Stimulated activated CD8-positive, alpha-beta memory T cell treated with anti-CD3 and anti-CD28 coated beads, Interleukin-15, amount 100 ng/mL, for 48 hours (primary cell): ENCODE measurements around the gene DLG2.

Source experiments
- DNase-seq, 2 donors: peaks; one replicate each; pipeline ENCODE4 v3.0.0-alpha.2; 2020; ENCODE audit warnings: low read depth in 2 of 2

Gene DLG2

DNA sequence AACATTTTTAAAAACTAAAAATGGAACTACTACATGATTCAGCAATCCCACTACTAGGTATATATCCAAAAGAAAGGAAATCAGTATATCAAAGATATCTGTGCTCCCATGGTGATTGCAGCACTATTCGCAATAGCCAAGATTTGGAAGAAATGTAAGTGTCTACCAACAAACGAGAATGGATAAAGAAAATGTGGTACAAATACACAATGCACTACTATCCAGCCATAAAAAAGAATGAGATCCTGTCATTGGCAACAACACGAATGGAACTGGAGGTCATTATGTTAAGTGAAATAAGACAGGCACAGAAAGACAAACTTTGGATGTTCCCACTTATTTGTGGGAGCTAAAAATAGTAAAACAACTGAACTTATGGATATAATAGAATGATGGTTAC is 1765.1 kb downstream of the DLG2 start:
- DNase-seq: no peak

GRCh38 chr11:83858694-83859093 is 1768.5 kb downstream of the DLG2 start:
- DNase-seq: no peak

DNA sequence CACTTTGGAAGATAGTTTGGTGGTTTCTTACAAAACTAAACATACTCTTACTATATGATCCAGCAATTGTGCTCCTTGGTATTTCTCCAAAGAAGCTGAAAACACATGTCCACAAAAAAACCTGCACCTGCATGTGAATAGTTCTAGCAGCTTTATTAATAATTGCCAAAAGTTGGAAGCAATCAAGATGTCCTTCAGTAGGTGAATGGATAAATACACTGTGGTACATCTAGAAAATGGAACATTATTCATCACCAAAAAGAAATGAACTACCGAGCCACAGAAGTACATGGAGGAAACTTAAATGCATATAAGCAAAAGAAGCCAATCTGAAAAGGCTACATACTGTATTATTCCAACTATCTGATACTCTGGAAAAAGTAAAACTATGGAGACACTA is 1771.9 kb downstream of the DLG2 start:
- no peak for DNase-seq

GRCh38 chr11:83852775-83853442 is 1774.2 kb downstream of the DLG2 start:
- DNase-seq: no peak

DNA sequence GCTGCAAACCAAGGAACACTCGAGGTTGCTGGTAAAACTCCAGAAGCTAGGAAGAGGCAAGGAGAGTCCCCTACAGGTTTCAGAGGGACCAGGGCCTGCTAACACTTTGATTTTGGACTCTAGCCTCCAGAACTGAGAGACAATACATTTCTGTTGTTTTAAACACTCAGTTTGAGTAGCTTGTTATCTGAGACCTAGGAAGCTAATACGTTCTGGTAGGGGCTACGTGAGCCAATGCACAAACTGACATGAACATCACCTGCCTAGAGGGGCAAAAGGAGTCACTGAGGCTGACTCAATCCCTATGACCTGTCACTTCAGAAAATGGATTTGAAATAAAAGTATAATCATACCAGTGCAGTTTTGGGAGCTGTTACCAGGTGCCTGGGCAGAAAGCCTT is 1775.1 kb downstream of the DLG2 start:
- no peak for DNase-seq

GRCh38 chr11:83847467-83848034 is 1779.6 kb downstream of the DLG2 start:
- no peak for DNase-seq

DNA sequence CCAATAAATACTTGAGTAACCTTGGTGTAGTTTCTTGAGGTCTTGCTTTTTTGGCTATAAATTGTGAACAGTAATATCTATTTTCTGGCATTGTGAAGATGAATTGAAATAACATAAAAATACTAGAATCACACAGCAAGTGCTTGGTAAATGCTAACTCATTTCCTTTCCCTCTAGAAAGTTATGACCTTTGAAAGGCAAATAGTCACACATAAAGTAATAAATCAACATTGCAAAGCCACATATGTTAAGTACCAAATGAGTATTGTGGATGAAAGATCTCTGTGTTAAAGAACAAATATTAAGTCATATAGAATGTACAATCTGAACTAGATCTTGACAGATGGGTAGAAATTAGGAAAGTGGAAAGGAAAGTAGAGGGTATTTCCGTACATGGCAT is 1781.3 kb downstream of the DLG2 start:
- DNase-seq: no peak

DNA sequence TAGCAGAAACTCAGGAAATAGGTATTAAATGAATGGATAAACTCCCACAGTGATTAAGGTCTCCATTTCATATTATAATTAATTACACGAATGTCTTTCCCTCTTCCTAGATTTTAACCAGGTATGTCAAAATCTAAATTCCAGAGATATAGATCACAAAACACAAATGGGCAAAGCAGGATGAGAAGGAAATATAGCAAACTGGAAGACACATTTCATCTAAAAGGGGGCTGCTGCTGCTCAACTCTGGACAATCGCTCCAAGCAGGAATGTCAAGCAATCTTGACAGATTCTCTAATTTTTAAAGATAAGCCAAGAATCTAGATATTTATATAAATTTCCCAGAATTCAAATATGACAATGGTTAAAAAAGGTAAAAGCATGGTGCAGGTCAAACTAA is 1786.8 kb downstream of the DLG2 start:
- DNase-seq: no peak

DNA sequence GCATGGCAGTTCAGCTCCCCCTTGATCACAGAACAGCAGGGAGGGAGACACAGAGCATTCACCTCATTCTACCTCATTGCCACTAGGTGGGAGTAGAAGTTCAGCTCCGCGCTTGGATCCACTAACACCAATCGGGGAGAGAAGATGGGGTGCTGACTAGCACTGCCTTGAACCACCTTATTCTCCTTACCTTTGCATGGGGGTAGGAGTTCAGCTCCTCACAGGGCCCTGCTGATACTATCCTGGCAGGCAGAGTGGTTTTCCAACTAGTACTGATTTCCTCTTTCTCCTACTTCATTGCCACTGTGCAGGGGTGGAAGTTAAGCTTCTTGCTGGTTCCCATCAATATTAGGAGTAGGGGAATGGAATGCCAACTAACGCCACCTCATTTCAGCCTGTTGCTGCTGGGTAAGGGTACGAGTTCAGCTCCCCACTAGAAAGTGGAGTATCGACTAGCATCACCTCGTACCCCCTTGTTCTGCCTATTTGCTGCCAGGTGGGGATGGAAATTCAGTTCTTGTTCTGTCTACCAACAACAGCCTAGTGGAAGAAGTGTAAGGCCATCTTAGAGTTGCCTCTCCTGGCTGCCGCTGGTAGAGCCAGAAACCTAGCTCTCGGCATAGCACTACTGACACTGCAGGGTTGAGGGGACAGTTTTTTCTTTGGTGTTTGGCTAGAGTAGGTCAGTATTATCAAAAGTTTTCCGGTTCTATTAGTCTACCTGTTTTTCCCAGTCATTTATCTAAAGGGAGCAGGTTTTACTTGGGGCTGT is 1790.1 kb downstream of the DLG2 start:
- no peak for DNase-seq

GRCh38 chr11:83836065-83836464 is 1791.1 kb downstream of the DLG2 start:
- DNase-seq: no peak

- no peak for DNase-seq
Measured at GRCh38 chr11:83835423-83835822, 1791.7 kb downstream of the DLG2 start.

DNA sequence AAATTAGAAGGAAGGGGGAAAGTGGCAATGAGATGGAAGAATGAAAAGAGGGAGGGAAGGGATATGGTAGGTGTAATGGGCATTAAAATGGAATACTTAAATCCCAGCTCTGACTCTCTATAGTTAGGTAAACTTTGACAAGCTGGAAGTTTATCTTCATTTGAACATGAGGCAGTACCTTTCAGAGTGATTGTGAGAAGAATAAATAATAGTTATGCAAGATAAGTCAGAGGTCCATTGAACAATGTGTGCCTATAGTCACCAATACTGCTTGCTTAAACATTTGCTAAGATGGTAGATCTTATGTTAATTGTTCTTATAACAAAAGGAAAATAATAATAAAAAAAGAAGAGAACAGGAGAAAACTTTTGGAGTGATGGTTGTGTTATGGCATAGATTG is 1795.2 kb downstream of the DLG2 start:
- DNase-seq: no peak

DNA sequence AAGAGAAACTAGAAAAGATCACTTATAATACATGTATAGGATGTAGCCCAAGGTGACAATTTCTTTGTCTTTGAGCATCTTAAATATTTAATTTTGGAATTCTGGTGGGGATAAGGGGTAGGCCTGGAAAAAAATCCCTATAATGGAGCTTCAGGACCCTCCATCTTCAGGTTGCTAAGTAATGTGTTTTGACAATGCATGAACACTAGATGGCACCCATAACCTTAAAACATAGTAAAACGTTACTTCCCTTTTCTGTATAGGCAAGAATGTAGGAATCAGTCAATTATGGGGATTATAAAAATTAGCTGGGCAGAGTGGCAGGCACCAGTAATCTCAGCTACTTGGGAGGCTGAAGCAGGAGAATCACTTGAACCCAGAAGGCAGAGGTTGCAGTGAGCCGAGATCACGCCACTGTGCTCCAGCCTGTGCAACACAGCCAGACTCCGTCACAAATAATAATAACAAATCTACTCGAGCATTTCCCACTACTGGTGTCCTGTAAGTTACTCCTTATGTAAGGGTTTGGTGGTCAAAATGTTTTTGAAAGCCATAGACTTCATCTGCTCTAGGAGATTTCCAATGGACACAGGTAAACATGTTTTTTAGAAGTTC is 1799.1 kb downstream of the DLG2 start:
- DNase-seq: no peak

- DNase-seq: no peak
Measured at GRCh38 chr11:83827520-83827919, 1799.6 kb downstream of the DLG2 start.

GRCh38 chr11:83826078-83826477 is 1801.1 kb downstream of the DLG2 start:
- no peak for DNase-seq

- no peak for DNase-seq
Measured at GRCh38 chr11:83823461-83824025, 1803.6 kb downstream of the DLG2 start.

- DNase-seq: no peak
Measured at GRCh38 chr11:83819931-83820549, 1807.1 kb downstream of the DLG2 start.

DNA sequence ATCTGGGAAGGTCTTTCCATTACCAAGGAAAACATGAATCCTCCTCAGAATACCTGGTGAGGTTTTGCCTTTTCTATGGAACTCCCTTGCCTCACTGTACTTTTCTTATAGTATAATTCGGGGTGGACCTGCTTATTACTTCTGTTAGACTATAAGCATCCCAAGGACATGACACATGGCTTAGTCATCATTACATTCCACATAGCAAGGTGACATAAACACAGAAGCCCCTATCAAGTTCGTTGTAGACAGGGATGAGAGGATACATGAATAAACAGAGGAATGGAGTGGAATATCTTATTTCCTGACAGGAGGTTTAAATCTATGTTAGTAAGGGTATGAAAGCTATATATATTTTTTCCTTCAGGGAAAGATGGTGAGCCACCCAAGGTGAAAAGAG is 1808.8 kb downstream of the DLG2 start:
- DNase-seq: no peak

DNA sequence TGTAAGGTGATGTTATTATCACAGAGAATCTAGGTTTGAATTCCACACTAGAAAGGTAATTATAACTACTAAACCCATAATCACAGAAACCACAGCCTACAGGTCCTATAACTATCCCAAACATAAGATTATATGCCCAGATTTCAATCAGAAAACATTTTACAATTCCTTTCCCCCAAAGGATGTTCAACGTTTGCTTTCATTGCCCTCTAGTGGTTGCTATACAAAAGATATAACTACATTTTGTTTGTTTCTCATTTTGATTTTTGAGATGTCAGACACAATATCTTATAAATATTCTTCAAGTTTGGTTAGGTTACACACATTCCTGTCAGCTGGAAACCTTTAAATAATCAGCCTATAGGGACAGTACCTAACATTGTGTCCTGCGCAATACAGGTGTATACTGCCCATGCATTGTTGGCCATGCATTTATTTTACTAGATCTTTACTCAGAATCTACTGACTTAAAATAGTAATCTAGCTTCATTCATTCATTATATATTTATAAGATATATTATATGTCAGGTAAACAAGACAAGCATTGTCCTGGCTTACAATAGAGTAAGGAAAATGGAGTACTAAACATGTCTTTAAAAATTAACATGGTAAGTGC is 1810.5 kb downstream of the DLG2 start:
- no peak for DNase-seq

DNA sequence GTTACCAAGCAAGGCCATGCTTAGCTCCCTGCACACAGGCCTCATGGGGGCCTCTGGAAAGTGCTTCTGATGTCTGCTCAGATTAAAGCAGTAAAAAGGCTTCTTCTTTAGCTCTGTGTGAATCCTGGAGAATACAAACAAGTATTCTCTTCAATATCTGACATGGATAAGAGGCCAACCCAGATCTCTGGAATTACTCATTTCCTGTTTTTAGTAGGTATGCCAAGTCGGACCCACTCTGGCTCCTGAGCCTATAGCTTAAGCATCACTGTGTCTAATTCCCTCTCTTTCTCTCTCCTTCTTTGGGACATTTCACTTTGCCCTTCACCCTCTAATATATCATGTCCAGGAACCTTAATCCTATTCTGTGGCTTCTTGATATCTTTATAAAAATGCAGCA is 1811.4 kb downstream of the DLG2 start:
- DNase-seq: no peak

DNA sequence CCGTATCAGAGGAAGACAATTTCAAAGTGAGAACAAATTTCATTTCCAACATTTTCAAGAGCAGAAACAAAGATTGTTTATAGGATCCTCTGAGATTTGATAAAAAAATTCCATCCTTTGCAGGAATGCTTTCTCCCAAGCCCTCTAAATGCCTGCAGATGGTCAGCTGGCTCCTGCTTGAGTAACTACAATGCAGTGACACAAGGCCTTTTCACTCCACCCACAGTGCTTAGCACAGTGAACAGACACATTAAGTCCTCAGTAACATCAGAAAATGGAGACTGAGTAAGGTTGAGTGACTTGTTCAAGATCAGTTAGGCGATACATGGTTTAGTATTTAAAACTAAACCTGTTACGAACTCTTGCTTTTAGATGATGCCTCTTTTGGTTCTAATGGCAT is 1813.8 kb downstream of the DLG2 start:
- no peak for DNase-seq

DNA sequence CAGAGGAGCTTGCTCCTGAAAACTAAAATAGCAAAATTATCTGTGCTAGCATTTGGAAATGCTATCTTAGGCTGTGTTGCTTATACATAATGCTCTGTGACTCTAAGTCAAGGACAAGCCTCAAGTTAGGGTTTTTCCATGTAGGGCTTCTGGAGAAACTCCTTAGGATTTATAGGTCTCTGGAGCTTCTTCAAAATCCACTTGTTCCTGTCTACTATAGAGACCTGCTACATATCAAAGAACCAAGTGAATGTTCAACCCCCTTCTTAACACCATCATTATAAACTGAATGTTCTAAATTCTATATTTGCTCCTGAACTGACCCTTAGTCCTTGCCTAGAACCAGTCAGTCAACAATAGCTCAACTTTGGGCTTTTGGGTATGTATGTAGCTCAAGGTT is 1817.9 kb downstream of the DLG2 start:
- DNase-seq: no peak
